HepG2 (cell line): ENCODE data around the gene SLC13A5. TPM values are rescaled to one million over a fixed set of nuclear protein-coding genes. Genes with fewer than 3 reads are reported as not detected.

ENCODE experiments used
- DPF2 ChIP-seq: sonication (generic); formaldehyde crosslinking; IDR thresholded peaks from 2 replicates; pipeline ENCODE4 v1.4.0; 2020; ENCODE audit warnings: mild to moderate bottlenecking, low read depth, missing genetic modification reagents, borderline replicate concordance
- ESRRA ChIP-seq: sonication (generic); formaldehyde crosslinking; IDR thresholded peaks from 2 replicates; pipeline ENCODE4 v1.5.1; 2020; ENCODE audit warnings: mild to moderate bottlenecking, low read depth, missing genetic modification reagents
- ETV6 ChIP-seq: sonication (generic); formaldehyde crosslinking; conservative IDR thresholded peaks from 2 replicates; pipeline ENCODE4 v1.4.0; 2020; ENCODE audit warnings: missing genetic modification reagents
- FIP1L1 ChIP-seq: fragments of 200-400 bp; formaldehyde crosslinking; IDR thresholded peaks from 2 replicates; pipeline ENCODE4 v1.6.1; 2018; ENCODE audit warnings: low read depth, mild to moderate bottlenecking, low read length, moderate library complexity, borderline replicate concordance; ENCODE audit not compliant: insufficient read depth
- GABPA ChIP-seq, 2 experiments: IDR thresholded peaks; 2 replicates each; pipeline ENCODE4 v1.6.1; 2011 to 2016; ENCODE audit warnings: low read depth in 2 of 2, low read length in 1 of 2, missing biosample characterization in 1 of 2, missing genetic modification characterization in 1 of 2
- GATA4 ChIP-seq: sonication (generic); IDR thresholded peaks from 2 replicates; pipeline ENCODE4 v1.6.1; 2016; ENCODE audit warnings: antibody characterized with exemption, low read depth, borderline replicate concordance
- KLF11 ChIP-seq: IDR thresholded peaks from 2 replicates; pipeline ENCODE4 v1.6.1; 2016; ENCODE audit warnings: missing compliant biosample characterization
- MYNN ChIP-seq: sonication (generic); formaldehyde crosslinking; IDR thresholded peaks from 2 replicates; pipeline ENCODE4 v1.4.0; 2020; ENCODE audit warnings: mild to moderate bottlenecking, low read depth, missing genetic modification reagents
- PATZ1 ChIP-seq: sonication (generic); formaldehyde crosslinking; IDR thresholded peaks from 2 replicates; pipeline ENCODE4 v1.4.0; 2020; ENCODE audit warnings: missing genetic modification reagents
- RBAK ChIP-seq: sonication (generic); formaldehyde crosslinking; IDR thresholded peaks from 2 replicates; pipeline ENCODE4 v1.5.1; 2020; ENCODE audit warnings: mild to moderate bottlenecking, missing genetic modification reagents
- SNRNP70 ChIP-seq: fragments of 200-400 bp; formaldehyde crosslinking; IDR thresholded peaks from 2 replicates; pipeline ENCODE4 v1.6.1; 2017; ENCODE audit warnings: mild to moderate bottlenecking, low read depth, low read length, moderate library complexity
- TEF ChIP-seq: sonication (generic); formaldehyde crosslinking; IDR thresholded peaks from 2 replicates; pipeline ENCODE4 v1.5.0; 2020; ENCODE audit warnings: missing genetic modification reagents
- XRCC5 ChIP-seq: fragments of 200-400 bp; formaldehyde crosslinking; optimal IDR thresholded peaks from 2 replicates; pipeline ENCODE3; 2017; ENCODE audit warnings: mild to moderate bottlenecking, low read length
- ZBED4 ChIP-seq: sonication (generic); formaldehyde crosslinking; IDR thresholded peaks from 2 replicates; pipeline ENCODE4 v1.4.0; 2020; ENCODE audit warnings: missing genetic modification reagents, borderline replicate concordance
- ZC3H13 ChIP-seq: sonication (generic); formaldehyde crosslinking; IDR thresholded peaks from 2 replicates; pipeline ENCODE4 v1.8.1; 2023; ENCODE audit warnings: mild to moderate bottlenecking, missing genetic modification reagents, moderate library complexity
- ZMAT3 ChIP-seq: sonication (generic); formaldehyde crosslinking; conservative IDR thresholded peaks from 2 replicates; pipeline ENCODE4 v1.7.0; 2021; ENCODE audit warnings: missing genetic modification reagents
- ZNF30 ChIP-seq: sonication (generic); formaldehyde crosslinking; IDR thresholded peaks from 2 replicates; pipeline ENCODE4 v1.5.0; 2020; ENCODE audit warnings: mild to moderate bottlenecking, missing genetic modification reagents
- ZNF460 ChIP-seq: sonication (generic); formaldehyde crosslinking; IDR thresholded peaks from 2 replicates; pipeline ENCODE4 v1.5.1; 2020; ENCODE audit warnings: missing genetic modification reagents, mild to moderate bottlenecking, borderline replicate concordance
- ZNF749 ChIP-seq: sonication (generic); formaldehyde crosslinking; IDR thresholded peaks from 2 replicates; pipeline ENCODE4 v1.8.0; 2022; ENCODE audit warnings: mild to moderate bottlenecking, missing genetic modification reagents, moderate library complexity, borderline replicate concordance
- ZNF776 ChIP-seq: sonication (generic); formaldehyde crosslinking; IDR thresholded peaks from 2 replicates; pipeline ENCODE4 v1.4.0; 2020; ENCODE audit warnings: mild to moderate bottlenecking, missing genetic modification reagents
- ZNF780A ChIP-seq: sonication (generic); formaldehyde crosslinking; IDR thresholded peaks from 2 replicates; pipeline ENCODE4 v1.8.0; 2022; ENCODE audit warnings: mild to moderate bottlenecking, missing genetic modification reagents, moderate library complexity
- polyA plus RNA-seq, 8 experiments: library from polyadenylated mRNA; depleted of rRNA in 3 of 8; stranded (reverse) in 7 of 8; unstranded in 1 of 8; fragments of >200 nt; fragmentation: Illumina TruSeq in 4 of 8; extraction: Trizol in 4 of 8; gene quantifications; 2 replicates each; pipeline versions ENCODE4 v1.2.1 to v1.2.3, GENCODE V29; 2011 to 2016; ENCODE audit warnings: low read depth in 4 of 8, missing spikeins in 1 of 8, mixed read lengths in 1 of 8; ENCODE audit not compliant: insufficient read depth in 1 of 8
- total RNA-seq, 5 experiments: library from RNA; depleted of rRNA; stranded (reverse); fragments of >200 nt; fragmentation: Illumina TruSeq; extraction: Trizol; gene quantifications; 2 replicates each; pipeline ENCODE4 v1.2.3, GENCODE V29; 2016; ENCODE audit warnings: low read depth in 1 of 5

Gene SLC13A5
- total and polyA plus RNA-seq, 2 of the 13 experiments (the other 11 are each of a cell fraction or from before 2014, with no cell fraction given): 42.8 to 310 TPM

- TF ChIP-seq FIP1L1 (no peak; the same call in 1 of the 2 replicates), ZBED4 (CRISPR knock-in tag) (no peak), ESRRA (CRISPR knock-in tag) (peak; percentile 81), ZNF30 (CRISPR knock-in tag) (peak; percentile 99), ZNF460 (CRISPR knock-in tag) (no peak), XRCC5 (no peak), ZC3H13 (CRISPR knock-in tag) (peak; percentile 96), ZNF780A (CRISPR knock-in tag) (peak; percentile 98), ETV6 (CRISPR knock-in tag) (peak; percentile 79; the same call in 1 of the 2 replicates), GABPA (IDR thresholded peaks at IDR 0.05; ENCODE audit: low read depth, low read length) (no peak), GABPA (CRISPR knock-in tag; IDR thresholded peaks at IDR 0.05; ENCODE audit: low read depth) (no peak), GATA4 (no peak; the same call in 1 of the 2 replicates), TEF (CRISPR knock-in tag) (peak; percentile 80; the same call in 1 of the 2 replicates), ZNF749 (CRISPR knock-in tag) (peak; percentile 99), RBAK (CRISPR knock-in tag) (no peak), SNRNP70 (no peak), MYNN (CRISPR knock-in tag) (peak; percentile 91), ZMAT3 (CRISPR knock-in tag) (peak; percentile 99), ZNF776 (CRISPR knock-in tag) (peak; percentile 100), PATZ1 (no peak; the same call in none of the 2 replicates), KLF11 (CRISPR knock-in tag) (peak; percentile 93; the same call in 1 of the 2 replicates), DPF2 (CRISPR knock-in tag) (no peak)
These were observed 61.2 kb downstream of the SLC13A5 start (continued) for GRCh38 chr17:6651919-6652452.
